ENCODE data around the gene WIPF1.

Gene WIPF1

GRCh38 chr2:174594456-174594855 lies 3.1 kb downstream of the WIPF1 start:
- no peak for DNase-seq

- no peak for DNase-seq
Measured at GRCh38 chr2:174593574-174594203, 3.9 kb downstream of the WIPF1 start.

GRCh38 chr2:174593041-174593440 lies 4.6 kb downstream of the WIPF1 start:
- DNase-seq, result no peak

- DNase-seq, result no peak
Measured at GRCh38 chr2:174591740-174592139, 5.9 kb downstream of the WIPF1 start.

- no peak for DNase-seq
Measured at GRCh38 chr2:174590928-174591648, 6.5 kb downstream of the WIPF1 start.

- no peak for DNase-seq
Measured at GRCh38 chr2:174590346-174590745, 7.3 kb downstream of the WIPF1 start.

GRCh38 chr2:174589334-174589733 lies 8.3 kb downstream of the WIPF1 start:
- DNase-seq, result no peak

- no peak for DNase-seq
Measured at GRCh38 chr2:174588463-174588862, 9.1 kb downstream of the WIPF1 start.

GRCh38 chr2:174587579-174587978 lies 10.0 kb downstream of the WIPF1 start:
- DNase-seq, result no peak

GRCh38 chr2:174586418-174587295 lies 10.9 kb downstream of the WIPF1 start:
- no peak for DNase-seq

GRCh38 chr2:174585657-174586252 lies 11.8 kb downstream of the WIPF1 start:
- no peak for DNase-seq

GRCh38 chr2:174585146-174585545 lies 12.5 kb downstream of the WIPF1 start:
- no peak for DNase-seq

- no peak for DNase-seq
Measured at GRCh38 chr2:174581491-174581890, 16.1 kb downstream of the WIPF1 start.

- no peak for DNase-seq
Measured at GRCh38 chr2:174580951-174581350, 16.7 kb downstream of the WIPF1 start.

- no peak for DNase-seq
Measured at GRCh38 chr2:174577967-174578589, 19.5 kb downstream of the WIPF1 start.

GRCh38 chr2:174575124-174575776 lies 22.4 kb downstream of the WIPF1 start:
- no peak for DNase-seq

- no peak for DNase-seq
Measured at GRCh38 chr2:174574657-174575056, 22.9 kb downstream of the WIPF1 start.

- DNase-seq, result no peak
Measured at GRCh38 chr2:174573621-174574081, 24.0 kb downstream of the WIPF1 start.

GRCh38 chr2:174572556-174572955 lies 25.0 kb downstream of the WIPF1 start:
- no peak for DNase-seq

- no peak for DNase-seq
Measured at GRCh38 chr2:174571669-174572323, 25.8 kb downstream of the WIPF1 start.

GRCh38 chr2:174570318-174570958 lies 27.2 kb downstream of the WIPF1 start:
- no peak for DNase-seq
